ENCODE measurements around the gene SLC26A1.
"Not testable (repeated sequence)": the region's sequence is repeated elsewhere in the genome, so short reads cannot be mapped to it uniquely, and the experiment has no call there.

Gene SLC26A1

GRCh38 chr4:955931-956381 lies 37.2 kb downstream of the SLC26A1 start:
- no peak for DNase-seq (ENCODE audit: low read depth in 2 of 2, low spot score in 1 of 2)

DNA sequence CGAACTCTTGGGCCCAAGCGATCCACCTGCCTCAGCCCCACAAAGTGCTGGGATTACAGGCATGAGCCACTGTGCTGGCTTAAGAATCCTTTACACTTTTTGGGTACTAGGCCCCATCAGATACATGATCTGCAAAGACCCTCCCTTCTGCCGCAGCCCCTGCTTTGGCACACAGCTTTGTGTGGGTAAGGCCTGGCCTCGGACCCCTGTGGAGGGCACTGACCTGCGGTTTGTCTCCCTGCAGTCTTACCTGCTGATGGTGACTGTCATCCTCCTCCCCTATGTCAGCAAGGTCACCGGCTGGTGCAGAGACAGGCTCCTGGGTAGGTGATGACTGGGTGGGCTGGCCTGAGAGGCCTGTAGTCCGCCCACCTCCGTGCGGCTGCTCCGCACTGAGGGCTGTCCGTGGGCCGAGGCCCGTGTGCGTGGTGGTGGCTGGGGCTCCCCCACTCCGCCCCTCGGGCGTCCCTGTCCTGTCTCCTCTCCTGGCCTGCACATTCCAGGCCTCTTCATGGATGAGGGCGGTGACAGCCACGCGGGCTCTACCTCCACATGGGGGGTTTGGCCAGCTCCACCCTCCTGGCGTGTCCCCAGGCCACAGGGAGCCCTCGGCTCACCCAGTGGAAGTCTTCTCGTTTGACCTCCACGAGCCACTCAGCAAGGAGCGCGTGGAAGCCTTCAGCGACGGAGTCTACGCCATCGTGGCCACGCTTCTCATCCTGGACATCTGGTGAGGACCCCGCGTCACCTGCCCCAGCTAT lies 37.9 kb downstream of the SLC26A1 start:
- DNase-seq (ENCODE audit: low read depth in 2 of 2, low spot score in 1 of 2) = no peak

- DNase-seq (ENCODE audit: low read depth in 2 of 2, low spot score in 1 of 2) = no peak
Observed at GRCh38 chr4:954211-955020, 38.8 kb downstream of the SLC26A1 start.

- no peak for DNase-seq (ENCODE audit: low read depth in 2 of 2, low spot score in 1 of 2)
Observed at GRCh38 chr4:953574-953915, 39.7 kb downstream of the SLC26A1 start.

DNA sequence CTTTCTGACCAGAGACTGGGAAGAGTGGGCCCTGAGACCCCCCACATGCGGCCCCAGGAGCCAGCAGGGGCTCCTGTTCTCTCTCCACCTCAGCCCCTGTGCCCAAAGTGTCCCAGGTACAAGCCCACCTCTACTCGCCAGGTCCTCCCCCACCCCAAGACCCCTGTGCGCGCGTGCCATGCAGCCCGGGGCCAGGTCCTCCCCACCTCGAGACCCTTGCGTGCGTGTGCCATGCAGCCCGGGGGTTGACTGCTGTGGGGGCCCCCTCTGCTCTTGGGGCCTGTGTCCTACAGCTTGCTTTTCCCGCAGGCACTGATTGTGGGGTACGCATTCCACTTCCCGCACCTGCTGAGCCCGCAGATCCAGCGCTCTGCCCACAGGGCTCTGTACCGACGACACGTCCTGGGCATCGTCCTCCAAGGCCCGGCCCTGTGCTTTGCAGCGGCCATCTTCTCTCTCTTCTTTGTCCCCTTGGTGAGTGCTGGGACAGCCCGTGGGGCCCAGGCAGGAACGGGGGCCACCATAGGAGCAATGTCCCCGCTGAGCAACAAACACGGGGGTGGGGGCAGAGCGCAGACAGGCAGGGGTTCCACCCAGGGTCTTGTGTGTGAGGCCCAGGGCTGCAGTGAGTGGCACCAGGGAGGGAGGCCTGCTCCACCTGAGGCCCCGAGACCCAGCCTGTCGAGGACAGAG lies 40.2 kb downstream of the SLC26A1 start:
- no peak for DNase-seq (ENCODE audit: low read depth in 2 of 2, low spot score in 1 of 2)

GRCh38 chr4:951594-952468 lies 41.4 kb downstream of the SLC26A1 start:
- no peak for DNase-seq (ENCODE audit: low read depth in 2 of 2, low spot score in 1 of 2)

DNA sequence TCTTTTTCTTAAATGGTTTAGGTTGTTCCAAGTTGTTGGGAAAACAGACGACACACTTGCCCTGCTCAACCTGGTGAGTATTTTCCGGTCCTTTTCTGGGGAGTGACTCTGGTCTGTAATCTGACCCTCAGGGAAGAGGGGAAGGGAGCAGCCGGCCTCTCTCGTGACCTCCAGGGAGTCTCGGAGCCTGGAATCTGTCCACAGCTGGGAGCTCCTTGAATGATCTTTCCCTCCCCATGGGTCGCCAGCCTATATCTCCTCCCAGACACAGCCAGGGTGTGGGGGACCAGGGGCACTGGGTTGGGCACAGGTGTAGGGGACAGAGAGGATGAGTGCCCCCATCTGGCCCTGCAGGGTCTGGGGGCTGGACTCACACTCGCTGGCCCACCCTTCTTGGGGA lies 42.0 kb downstream of the SLC26A1 start:
- DNase-seq (ENCODE audit: low read depth in 2 of 2, low spot score in 1 of 2) = no peak

GRCh38 chr4:950136-951020 lies 42.8 kb downstream of the SLC26A1 start:
- DNase-seq (ENCODE audit: low read depth in 2 of 2, low spot score in 1 of 2) = no peak

DNA sequence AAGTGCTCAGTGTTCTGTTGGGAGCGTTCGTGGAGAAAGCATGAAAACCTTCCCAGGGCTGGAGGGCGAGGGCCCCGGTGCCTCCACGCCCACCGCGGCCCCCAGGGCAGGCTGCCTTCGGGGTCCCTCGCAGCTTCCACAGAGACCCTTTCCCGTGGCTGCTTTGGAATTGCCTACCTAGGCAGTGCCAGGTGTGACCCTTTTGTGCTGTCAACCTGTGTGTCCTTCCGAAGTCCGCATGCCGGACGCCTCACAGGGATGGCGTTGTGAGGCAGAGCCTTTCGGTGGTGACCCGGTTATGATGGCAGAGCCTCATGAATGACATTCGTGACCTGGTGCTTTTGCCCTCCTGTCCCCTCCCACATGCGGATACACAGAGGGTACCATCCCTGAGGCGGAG lies 43.5 kb downstream of the SLC26A1 start:
- no peak for DNase-seq (ENCODE audit: low read depth in 2 of 2, low spot score in 1 of 2)

- DNase-seq (ENCODE audit: low read depth in 2 of 2, low spot score in 1 of 2) = no peak
Observed at GRCh38 chr4:948936-949300, 44.3 kb downstream of the SLC26A1 start.

GRCh38 chr4:948101-948935 lies 44.9 kb downstream of the SLC26A1 start:
- no peak for DNase-seq (ENCODE audit: low read depth in 2 of 2, low spot score in 1 of 2)

DNA sequence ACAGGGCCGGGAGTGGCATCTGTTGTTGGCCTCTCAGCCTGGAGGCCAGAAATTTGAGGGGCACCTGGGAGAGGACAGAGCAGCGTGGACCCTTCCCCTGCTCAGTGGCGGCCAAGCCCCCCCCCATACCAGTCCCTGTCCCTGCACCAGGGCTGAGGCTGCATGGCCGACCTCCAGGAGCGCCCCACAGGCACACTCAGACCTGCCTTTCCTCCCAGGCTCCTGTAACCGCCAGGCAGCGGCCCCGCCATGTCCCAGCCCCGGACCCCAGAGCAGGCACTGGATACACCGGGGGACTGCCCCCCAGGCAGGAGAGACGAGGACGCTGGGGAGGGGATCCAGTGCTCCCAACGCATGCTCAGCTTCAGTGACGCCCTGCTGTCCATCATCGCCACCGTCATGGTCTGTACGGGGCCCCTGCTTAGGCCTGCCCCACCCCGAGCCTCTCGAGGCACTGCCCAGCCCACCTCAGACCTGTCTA lies 45.7 kb downstream of the SLC26A1 start:
- DNase-seq (ENCODE audit: low read depth in 2 of 2, low spot score in 1 of 2) = no peak

- no peak for DNase-seq (ENCODE audit: low read depth in 2 of 2, low spot score in 1 of 2)
Observed at GRCh38 chr4:946517-947471, 46.4 kb downstream of the SLC26A1 start.

GRCh38 chr4:946103-946450 lies 47.1 kb downstream of the SLC26A1 start:
- no peak for DNase-seq (ENCODE audit: low read depth in 2 of 2, low spot score in 1 of 2)

DNA sequence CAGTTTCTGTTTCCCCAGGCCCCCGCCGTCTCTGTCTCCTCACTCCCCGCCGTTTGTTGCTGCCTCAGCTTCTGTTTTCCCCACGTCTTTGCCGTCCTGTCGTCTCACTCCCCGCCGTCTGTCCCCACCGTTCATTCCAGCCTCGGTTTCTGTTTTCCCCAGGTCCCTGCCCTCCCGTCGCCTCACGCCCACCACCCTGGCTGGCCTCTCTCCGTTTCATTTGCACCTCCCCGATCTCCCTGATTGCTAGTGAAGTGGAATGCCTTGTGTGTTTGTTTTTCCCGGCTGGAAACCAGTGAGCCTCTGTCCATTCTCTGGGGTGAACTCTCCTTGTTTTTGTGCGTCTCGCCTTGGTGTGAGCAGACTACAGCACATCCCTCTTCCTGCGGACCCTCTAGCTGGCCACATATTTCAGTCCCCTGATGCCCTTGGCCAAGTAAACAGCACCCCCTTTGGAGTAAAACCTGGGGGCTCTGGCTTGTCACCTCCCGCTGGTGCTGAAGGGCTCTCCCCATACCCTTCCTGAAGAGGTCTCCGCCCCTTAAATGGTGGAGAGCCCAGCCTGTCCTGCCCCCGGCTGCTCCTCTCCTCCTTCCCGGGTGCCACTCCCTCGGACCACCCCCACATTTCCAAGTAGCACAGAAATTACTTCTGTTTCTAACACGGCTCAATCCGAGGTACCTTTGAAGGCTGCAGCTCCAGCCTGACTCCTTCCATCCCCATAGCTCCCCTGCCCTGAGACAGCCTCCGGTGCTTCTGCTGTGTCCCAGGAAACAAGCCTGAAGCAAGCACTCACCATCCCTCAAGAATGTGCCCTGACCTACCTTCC lies 47.7 kb downstream of the SLC26A1 start:
- no peak for DNase-seq (ENCODE audit: low read depth in 2 of 2, low spot score in 1 of 2)

- DNase-seq (ENCODE audit: low read depth in 2 of 2, low spot score in 1 of 2) = not testable (repeated sequence)
Observed at GRCh38 chr4:939508-939907, 53.7 kb downstream of the SLC26A1 start.

All from stimulated activated CD8-positive, alpha-beta memory T cell treated with anti-CD3 and anti-CD28 coated beads, Interleukin-4, amount 100 ng/mL, for 1 hour (primary cell).